Uterus (tissue), 4 donors: Measurements from ENCODE around the gene ANKRD44. TPM values are rescaled to one million over a fixed set of nuclear protein-coding genes. Genes with fewer than 3 reads are reported as not detected.

Experiments used
- DNase-seq, 2 donors: peaks; one replicate each; pipeline ENCODE4 v3.0.0-alpha.2; 2019 to 2020
- H3K27ac ChIP-seq, 2 donors: fragments of 200-600 bp; sonication (generic); 1 replicate in 1 of 2; 2 replicates in 1 of 2; pipeline ENCODE4 v1.5.1; 2016 to 2018
- H3K27me3 ChIP-seq, 2 donors: fragments of 200-600 bp; sonication (generic); one replicate each; pipeline ENCODE4 v1.5.1; 2018 to 2019; ENCODE audit warnings: control low read depth in 1 of 2
- H3K36me3 ChIP-seq, 2 donors: fragments of 200-600 bp; sonication (generic); one replicate each; pipeline ENCODE4 v1.5.1; 2019; ENCODE audit warnings: control low read depth in 1 of 2
- H3K4me1 ChIP-seq, 2 donors: fragments of 200-600 bp; sonication (generic); one replicate each; pipeline ENCODE4 v1.5.1; 2018 to 2019; ENCODE audit warnings: control low read depth in 1 of 2
- H3K4me3 ChIP-seq, 2 donors: fragments of 200-600 bp; sonication (generic); 1 replicate in 1 of 2; 2 replicates in 1 of 2; pipeline ENCODE4 v1.5.1; 2018 to 2019; ENCODE audit warnings: mild to moderate bottlenecking in 1 of 2
- H3K9me3 ChIP-seq, 2 donors: fragments of 200-600 bp; sonication (generic); one replicate each; pipeline ENCODE4 v1.5.1; 2019; ENCODE audit warnings: control low read depth in 1 of 2
- POLR2A ChIP-seq, 2 donors: fragments of 450-650 bp; IDR thresholded peaks; one replicate each; pipeline ENCODE4 v1.6.1; 2016; ENCODE audit warnings: antibody characterized with exemption in 2 of 2, mild to moderate bottlenecking in 1 of 2, moderate library complexity in 1 of 2
- intact Hi-C: fragments of 100-400 bp; cut with DNase I; formaldehyde crosslinking; loops from one replicate; pipeline ENCODE4 v1.15.1; 2023; ENCODE audit warnings: low total_unique reads
- total RNA-seq, 4 donors: library from RNA; depleted of rRNA in 3 of 4; stranded (reverse); fragments of >200 nt in 3 of 4; gene quantifications; one replicate each; pipeline versions ENCODE4 v1.1.0 to v1.2.4, GENCODE V29; 2014 to 2023
- TF ChIP-seq, protein P1 (sequence below), 4 experiments: fragments of 200-600 bp in 2 of 4; fragments of 450-650 bp in 2 of 4; sonication (generic) in 2 of 4; IDR thresholded peaks; one replicate each; pipeline ENCODE4 v1.5.1; 2016 to 2019; ENCODE audit warnings: antibody characterized with exemption in 4 of 4, mild to moderate bottlenecking in 2 of 4, moderate library complexity in 1 of 4
- donor health status: DM: yes; HTN: yes; CAD: no.

The ANKRD44 gene
- total RNA-seq, 4 donors from 2014 or later, result 14.4 to 71.5 (median 23.2) TPM

DNA sequence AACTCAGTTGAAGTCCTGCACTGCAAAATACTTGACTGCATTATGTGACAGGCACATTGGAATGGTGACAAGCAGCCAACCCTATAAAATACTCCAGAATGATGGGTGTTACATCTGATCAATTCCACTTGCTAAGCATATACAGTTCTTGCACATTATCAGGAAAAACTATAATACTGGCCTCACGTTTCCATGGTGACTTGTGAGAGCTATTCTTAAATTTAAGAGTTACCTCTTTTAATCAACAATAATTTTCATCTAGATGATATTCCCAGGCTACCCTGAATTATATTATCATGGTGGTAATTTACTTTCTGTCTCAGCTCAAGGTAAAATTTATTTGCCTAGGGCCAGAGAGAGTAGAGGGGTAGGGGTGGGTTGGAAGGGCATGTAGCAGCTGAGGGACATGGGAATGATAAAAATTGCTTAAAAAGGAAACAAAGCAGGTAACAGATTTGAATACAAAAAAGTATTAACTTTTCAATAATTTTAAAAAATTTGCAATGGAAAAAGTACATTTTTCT, 251.7 kb downstream of the ANKRD44 start:
- no peak for DNase-seq
- H3K36me3 ChIP-seq, result no peaks in the 10 kb centered on the region
- intact Hi-C loops, result no loop called here
- no peak overlapping the region for H3K4me3 ChIP-seq
- no peak for TF ChIP-seq POLR2A (IDR thresholded peaks at IDR 0.05)
- TF ChIP-seq, protein P1, sequence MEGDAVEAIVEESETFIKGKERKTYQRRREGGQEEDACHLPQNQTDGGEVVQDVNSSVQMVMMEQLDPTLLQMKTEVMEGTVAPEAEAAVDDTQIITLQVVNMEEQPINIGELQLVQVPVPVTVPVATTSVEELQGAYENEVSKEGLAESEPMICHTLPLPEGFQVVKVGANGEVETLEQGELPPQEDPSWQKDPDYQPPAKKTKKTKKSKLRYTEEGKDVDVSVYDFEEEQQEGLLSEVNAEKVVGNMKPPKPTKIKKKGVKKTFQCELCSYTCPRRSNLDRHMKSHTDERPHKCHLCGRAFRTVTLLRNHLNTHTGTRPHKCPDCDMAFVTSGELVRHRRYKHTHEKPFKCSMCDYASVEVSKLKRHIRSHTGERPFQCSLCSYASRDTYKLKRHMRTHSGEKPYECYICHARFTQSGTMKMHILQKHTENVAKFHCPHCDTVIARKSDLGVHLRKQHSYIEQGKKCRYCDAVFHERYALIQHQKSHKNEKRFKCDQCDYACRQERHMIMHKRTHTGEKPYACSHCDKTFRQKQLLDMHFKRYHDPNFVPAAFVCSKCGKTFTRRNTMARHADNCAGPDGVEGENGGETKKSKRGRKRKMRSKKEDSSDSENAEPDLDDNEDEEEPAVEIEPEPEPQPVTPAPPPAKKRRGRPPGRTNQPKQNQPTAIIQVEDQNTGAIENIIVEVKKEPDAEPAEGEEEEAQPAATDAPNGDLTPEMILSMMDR (IDR thresholded peaks at IDR 0.05), result no peak
- peaks cover 0 to 5% of the 10 kb centered on the region in 2 donors for H3K9me3 ChIP-seq
- H3K4me1 ChIP-seq, result no peaks in the 10 kb centered on the region
- H3K27me3 ChIP-seq, result no peaks in the 10 kb centered on the region
- no peak overlapping the region for H3K27ac ChIP-seq

DNA sequence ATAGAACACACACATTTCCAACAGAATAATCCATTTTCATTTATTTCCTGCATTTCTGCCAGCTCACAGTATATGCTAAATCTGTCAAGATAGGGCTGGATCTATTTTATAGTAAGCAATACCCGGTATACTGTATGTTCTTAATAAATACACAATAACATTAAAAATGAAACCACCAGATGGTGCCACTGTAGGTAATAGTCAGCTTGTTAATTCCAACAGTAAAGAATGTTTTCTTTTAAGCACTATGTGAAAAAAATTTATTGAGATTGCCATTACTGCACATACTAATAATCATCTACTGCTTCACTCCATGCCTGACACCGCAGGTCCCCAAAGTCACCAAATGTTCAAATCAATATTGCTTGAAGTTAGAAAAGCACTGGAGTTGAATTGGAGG, 252.6 kb downstream of the ANKRD44 start:
- DNase-seq, result no peak
- TF ChIP-seq, protein P1 (IDR thresholded peaks at IDR 0.05), result no peak
- no peak for TF ChIP-seq POLR2A (IDR thresholded peaks at IDR 0.05)
- intact Hi-C loops, result no loop called here

DNA sequence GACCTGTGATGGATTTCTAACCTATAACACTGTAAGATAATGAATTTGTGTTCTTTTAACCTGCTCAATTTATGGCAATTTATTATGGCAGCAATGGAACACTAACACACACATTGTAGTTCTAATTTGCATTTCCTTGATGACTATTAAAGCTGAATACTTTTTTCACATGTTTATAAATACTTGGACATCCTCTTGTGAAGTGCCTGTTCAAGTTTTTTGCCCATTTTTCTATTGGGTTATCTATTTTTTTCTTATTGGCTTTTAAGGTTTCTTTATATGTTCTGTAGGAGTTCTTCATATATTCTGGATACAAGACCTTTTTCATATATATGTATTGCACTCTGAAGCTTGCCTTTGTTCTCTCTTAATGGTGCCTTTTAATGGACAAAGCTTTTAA, 255.5 kb downstream of the ANKRD44 start:
- no peak for TF ChIP-seq POLR2A (IDR thresholded peaks at IDR 0.05)
- TF ChIP-seq, protein P1 (IDR thresholded peaks at IDR 0.05), result no peak
- peaks cover 0 to 5% of the 10 kb centered on the region in 2 donors for H3K9me3 ChIP-seq
- H3K27me3 ChIP-seq, result no peaks in the 10 kb centered on the region
- intact Hi-C loops, result no loop called here
- no peak overlapping the region for H3K4me3 ChIP-seq
- DNase-seq, result no peak
- no peaks in the 10 kb centered on the region for H3K4me1 ChIP-seq
- H3K36me3 ChIP-seq, result no peaks in the 10 kb centered on the region
- H3K27ac ChIP-seq, result no peak overlapping the region

More for the DNA sequence above, 252.6 kb downstream of the ANKRD44 start:
- Histone ChIP-seq H3K27ac (no peak overlapping the region), H3K36me3 (no peaks in the 10 kb centered on the region), H3K4me3 (no peak overlapping the region), H3K4me1 (no peaks in the 10 kb centered on the region), H3K27me3 (no peaks in the 10 kb centered on the region), H3K9me3 (peaks cover 0 to 5% of the 10 kb centered on the region in 2 donors)

DNA sequence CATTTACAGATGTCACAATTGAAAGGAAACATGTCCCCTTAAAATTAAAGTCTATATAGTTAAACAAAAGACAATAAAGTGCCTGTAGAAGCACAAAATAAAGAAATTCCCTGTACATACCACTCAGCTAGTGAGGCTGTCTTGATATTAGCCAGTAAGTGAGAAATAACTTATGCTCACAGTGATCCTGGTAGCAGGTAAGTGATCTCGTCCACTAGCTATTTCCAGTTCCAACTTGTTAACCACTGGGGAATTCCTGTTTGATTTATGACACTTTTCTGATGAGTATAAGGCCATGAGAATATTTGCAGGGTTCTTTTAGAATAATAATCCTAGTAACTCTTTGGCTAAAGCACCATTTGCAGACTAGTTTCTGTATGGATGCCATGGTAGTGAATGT, 256.1 kb downstream of the ANKRD44 start:
- TF ChIP-seq POLR2A (IDR thresholded peaks at IDR 0.05), result no peak
- TF ChIP-seq, protein P1 (IDR thresholded peaks at IDR 0.05), result no peak
- H3K9me3 ChIP-seq, result peaks cover 0 to 5% of the 10 kb centered on the region in 2 donors
- no peak overlapping the region for H3K4me3 ChIP-seq
- no peak for DNase-seq
- no peaks in the 10 kb centered on the region for H3K36me3 ChIP-seq
- H3K27ac ChIP-seq, result no peak overlapping the region
- no peaks in the 10 kb centered on the region for H3K4me1 ChIP-seq
- intact Hi-C loops, result no loop called here
- H3K27me3 ChIP-seq, result no peaks in the 10 kb centered on the region

DNA sequence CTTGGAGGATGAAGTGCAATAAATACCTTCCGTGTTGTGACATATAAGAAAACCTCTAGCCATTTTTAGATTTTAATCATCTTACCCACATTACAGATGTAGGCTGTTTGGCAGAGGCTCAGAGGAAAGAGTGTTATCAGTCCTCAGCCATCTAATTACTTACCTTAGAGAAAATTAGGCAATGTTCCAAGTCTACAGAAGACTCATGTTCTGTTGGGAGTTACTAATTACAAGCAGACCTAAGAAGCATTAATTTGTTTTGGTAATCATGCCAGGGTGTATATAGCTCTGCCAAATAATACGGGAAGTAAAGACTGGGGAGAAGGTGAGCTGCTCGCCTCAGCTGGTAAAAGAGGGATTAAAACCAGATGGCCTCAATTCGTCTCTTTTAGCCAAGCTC, 258.2 kb downstream of the ANKRD44 start:
- peaks cover 0 to 5% of the 10 kb centered on the region in 2 donors for H3K9me3 ChIP-seq
- no peaks in the 10 kb centered on the region for H3K4me1 ChIP-seq
- no peaks in the 10 kb centered on the region for H3K36me3 ChIP-seq
- TF ChIP-seq, protein P1 (IDR thresholded peaks at IDR 0.05), result no peak
- TF ChIP-seq POLR2A (IDR thresholded peaks at IDR 0.05), result no peak
- H3K27me3 ChIP-seq, result no peaks in the 10 kb centered on the region
- DNase-seq, result no peak
- intact Hi-C loops, result no loop called here
- no peak overlapping the region for H3K4me3 ChIP-seq
- no peak overlapping the region for H3K27ac ChIP-seq
